ENCODE results near the gene ZFP2.

The ZFP2 gene

GRCh38 chr5:178981381-178981780 is 85.7 kb downstream of the ZFP2 start:
- DNase-seq (ENCODE audit: low read depth in 1 of 2, low spot score in 1 of 2): no peak
